Measurements from ENCODE around the gene WDR86.

Gene WDR86

GRCh38 chr7:151390598-151391357, 19.1 kb downstream of the WDR86 start:
- DNase-seq (ENCODE audit: low read depth in 3 of 3): no peak

GRCh38 chr7:151389768-151390597, 19.9 kb downstream of the WDR86 start:
- no peak for DNase-seq (ENCODE audit: low read depth in 3 of 3)

DNA sequence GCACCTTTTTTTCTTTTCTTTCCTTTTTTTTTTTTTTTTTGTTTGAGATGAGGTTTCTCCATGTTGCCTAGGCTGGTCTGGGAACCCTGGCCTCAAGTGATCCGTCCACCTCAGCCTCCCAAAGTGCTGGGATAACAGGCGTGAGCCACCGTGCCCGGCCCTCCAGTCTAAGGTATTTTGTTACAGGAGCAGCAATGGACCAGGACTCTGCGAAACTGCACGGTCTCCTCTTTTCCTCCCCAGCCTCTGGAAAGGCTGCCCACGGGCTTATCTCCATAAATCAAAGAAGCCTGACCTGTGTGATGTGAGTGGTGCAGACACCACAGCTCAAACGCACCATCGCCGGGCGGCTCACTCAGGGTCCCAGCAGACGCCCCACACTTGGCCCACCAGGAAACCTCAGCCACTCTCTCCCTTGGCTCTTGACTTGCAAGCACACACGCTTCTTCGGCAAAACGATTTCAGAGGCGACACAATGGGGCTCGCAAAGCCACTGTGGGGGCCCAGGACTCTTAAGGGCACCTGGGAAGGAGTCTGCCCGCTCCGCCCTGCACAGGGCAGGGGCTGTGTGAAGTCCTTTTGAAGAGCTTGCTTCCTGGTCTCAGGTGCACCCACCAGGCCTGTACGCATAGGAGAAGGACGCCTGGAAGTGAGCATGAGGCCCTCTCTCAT, 20.6 kb downstream of the WDR86 start:
- DNase-seq (ENCODE audit: low read depth in 3 of 3): no peak

DNA sequence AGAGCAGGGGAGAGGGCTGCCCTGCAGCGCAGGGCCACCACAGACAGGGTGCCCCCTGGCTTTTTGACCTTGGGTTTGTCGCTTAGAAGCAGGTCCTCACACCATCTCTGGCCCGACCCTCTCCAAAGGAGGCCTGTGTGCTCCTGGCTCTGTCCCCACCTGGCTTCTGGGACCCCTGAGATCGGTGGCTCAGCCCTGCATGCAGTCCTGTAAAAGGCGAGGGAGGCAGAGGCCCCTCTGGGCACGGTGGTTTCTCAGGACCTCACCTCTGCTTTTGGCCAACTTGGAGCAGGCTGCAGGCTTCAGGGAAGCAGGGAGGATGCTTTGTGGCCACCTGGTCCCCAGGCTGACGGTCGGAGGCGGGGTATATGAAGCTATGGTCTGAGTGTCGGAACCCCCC, 21.4 kb downstream of the WDR86 start:
- no peak for DNase-seq (ENCODE audit: low read depth in 3 of 3)

DNA sequence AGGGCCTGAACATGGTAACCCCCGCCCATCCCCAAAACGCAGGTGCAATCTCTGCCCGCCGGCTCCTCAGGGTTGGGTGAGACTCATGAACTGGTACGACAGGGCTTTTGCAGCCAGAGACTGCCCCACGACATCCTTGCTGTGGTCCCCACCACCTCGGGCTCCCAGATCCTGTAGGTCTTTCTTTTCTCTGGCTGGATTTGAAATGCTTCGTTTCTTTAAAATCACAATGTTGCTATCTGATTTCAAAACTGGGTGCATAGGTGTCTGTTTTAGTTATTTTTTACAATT, 21.9 kb downstream of the WDR86 start:
- DNase-seq (ENCODE audit: low read depth in 3 of 3): no peak

- DNase-seq (ENCODE audit: low read depth in 3 of 3): no peak
Observed at GRCh38 chr7:151387161-151388006, 22.5 kb downstream of the WDR86 start.

- no peak for DNase-seq (ENCODE audit: low read depth in 3 of 3)
Observed at GRCh38 chr7:151386301-151387160, 23.3 kb downstream of the WDR86 start.

GRCh38 chr7:151385626-151386300, 24.1 kb downstream of the WDR86 start:
- DNase-seq (ENCODE audit: low read depth in 3 of 3): no peak

DNA sequence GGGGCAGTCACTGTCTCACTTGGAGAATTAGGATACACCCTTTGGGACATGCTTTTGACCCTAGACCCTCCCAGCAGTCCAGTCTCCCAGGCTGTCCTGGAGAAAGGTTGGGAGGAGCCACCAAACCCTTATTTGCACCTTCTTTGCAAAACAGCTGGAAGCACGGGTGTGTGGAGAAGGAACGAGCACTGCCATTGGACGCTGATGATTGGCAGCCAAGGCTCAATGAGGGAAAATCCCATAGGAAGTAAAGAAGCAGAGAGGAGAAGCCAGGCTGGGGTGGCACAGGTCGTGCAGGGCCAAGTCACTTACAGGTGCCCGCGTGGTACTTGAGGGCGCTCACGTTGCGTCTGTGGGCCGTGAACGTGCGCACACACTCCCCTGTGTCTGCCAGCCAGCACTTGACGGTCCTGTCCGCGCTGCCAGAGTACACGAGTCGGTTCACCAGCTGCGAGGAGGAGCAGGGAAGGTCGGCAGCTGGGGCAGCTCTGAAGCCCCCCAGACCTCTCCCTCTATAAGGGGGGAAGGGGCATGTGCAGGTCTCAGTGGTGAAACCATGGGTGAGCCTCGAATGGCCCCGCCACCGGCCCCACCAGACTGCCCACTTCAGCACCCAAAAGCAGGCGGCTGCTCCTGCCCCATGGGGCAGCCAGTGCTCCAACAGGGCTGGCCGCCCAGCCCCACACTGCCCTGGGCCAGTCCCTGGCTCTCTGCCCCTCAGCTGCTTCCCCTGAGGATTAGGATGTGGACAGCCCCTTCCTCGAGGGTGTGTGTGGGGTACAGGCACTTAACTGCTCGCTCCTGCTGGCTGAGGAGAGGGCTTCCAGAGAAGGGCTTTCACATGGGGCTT, 24.8 kb downstream of the WDR86 start:
- DNase-seq (ENCODE audit: low read depth in 3 of 3): no peak

DNA sequence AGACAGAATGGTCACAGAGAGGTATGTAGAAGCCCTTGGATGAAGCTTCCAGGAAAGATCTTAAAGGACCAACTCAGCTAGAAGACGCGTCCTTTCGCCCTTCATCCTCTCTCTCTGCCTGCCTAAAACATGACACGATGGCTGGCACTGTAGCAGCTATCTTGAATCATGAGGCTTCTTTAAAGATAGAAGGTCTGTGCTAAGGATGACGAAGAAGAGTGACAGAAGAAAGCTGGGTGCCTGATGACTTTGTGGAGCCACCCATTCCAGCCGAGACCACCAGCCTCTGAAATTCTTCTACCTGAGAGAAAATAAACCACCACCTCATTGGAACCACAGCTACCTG, 25.5 kb downstream of the WDR86 start:
- no peak for DNase-seq (ENCODE audit: low read depth in 3 of 3)

- DNase-seq (ENCODE audit: low read depth in 3 of 3): no peak
Observed at GRCh38 chr7:151383638-151384351, 26.0 kb downstream of the WDR86 start.

GRCh38 chr7:151382079-151382885, 27.6 kb downstream of the WDR86 start:
- DNase-seq (ENCODE audit: low read depth in 3 of 3): no peak

- DNase-seq (ENCODE audit: low read depth in 3 of 3): peak; percentile 19 to 33 (median 20)
Observed at GRCh38 chr7:151381348-151382078, 28.3 kb downstream of the WDR86 start.

- no peak for DNase-seq (ENCODE audit: low read depth in 3 of 3)
Observed at GRCh38 chr7:151381098-151381347, 28.8 kb downstream of the WDR86 start.

GRCh38 chr7:151380199-151381097, 29.4 kb downstream of the WDR86 start:
- DNase-seq (ENCODE audit: low read depth in 3 of 3): no peak

GRCh38 chr7:151379534-151380198, 30.2 kb downstream of the WDR86 start:
- DNase-seq (ENCODE audit: low read depth in 3 of 3): no peak
